NCI-H1436 treated with DMSO at 0.1 percent for 48 hours (cell line): ENCODE data around the gene TMEM204.

Experiments used
- DNase-seq: peaks from one replicate; lab custom pipeline; 2025; lab: John Stamatoyannopoulos, UW

The TMEM204 gene

GRCh38 chr16:1520461-1520860 lies 13.0 kb upstream of the TMEM204 start:
- no peak for DNase-seq

DNA sequence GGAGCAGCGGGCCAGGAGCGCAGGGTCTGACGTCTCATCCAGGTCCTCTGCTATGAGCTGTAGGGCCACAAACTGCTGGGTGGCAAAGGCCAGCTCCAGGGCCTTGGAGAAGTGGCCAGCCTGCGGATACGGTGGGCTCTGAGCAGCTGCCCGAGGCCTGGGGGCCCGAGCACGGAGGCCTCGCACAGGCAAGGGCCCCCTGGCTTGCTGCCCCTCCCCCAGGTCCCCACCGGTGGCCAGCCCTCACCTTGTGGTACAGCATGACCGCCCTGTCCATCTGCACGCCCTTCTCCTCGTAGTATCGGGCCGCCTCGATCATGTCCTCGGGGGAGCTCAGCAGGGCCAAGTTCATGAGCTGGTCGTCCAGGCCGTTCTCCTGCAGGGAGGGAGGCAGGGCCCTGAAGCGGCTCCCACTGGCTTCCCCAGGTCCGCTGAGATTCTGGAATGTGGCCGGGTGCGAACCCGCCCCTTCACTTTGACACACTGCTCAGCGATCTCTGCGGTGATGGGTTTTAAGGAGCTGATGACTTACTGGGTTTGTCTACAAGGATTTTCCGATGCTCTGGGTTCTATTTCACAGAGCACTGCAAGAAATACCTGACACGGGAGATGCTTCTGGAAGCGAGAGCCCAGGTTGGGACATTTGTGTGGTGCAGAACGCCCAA lies 9.8 kb upstream of the TMEM204 start:
- no peak for DNase-seq

- DNase-seq: no peak
Observed at GRCh38 chr16:1524366-1524765, 9.1 kb upstream of the TMEM204 start.

GRCh38 chr16:1525871-1526607 lies 7.4 kb upstream of the TMEM204 start:
- DNase-seq: no peak

DNA sequence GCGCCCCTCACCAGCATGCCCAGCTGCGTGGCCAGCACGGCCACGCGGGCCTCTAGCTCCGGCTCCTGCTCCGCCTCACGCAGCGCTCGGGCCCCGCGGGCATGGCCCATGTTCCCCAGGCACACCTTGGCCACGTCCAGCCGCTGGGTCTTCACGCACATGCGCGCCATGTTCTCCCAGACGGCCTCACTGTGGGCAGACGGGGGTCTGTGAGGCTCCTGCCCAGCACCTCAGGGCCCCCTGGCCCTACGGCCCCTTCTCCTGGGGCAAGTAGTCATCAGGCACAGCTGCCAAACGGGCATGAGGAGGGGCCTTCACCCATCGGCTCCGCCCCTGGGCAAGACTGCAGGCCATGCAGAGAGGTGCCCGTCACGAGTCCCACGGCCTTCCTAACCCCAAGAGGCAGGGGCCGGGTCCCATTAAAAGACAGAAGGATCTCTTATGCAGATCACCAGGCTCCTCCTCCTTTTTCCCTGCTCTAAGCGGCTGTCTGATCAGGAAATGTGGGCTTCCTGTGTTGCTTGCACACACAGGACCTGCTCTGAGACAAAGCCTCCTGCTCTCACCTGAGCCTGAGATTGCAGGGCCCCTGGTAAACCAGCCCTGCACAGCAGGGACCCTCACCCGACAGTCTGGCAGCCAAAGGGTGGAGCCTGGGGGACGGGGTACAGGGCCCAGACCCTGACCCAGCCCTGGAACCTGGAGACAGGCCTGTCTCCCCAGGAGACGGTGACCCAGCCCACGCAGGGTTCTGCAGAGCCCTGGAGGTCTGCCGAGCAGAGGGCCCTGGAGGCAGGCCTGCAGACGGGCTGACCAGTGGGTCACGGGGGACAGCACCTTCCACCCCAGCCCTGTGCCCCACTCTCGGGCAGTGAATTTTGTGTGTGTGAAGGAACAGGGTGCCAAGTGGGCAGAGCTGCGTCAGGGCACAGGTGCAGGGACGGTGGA lies 6.6 kb upstream of the TMEM204 start:
- no peak for DNase-seq

GRCh38 chr16:1527836-1528811 lies 5.3 kb upstream of the TMEM204 start:
- no peak for DNase-seq

- DNase-seq: no peak
Observed at GRCh38 chr16:1528921-1529537, 4.4 kb upstream of the TMEM204 start.

- DNase-seq: no peak
Observed at GRCh38 chr16:1530349-1530882, 3.0 kb upstream of the TMEM204 start.

DNA sequence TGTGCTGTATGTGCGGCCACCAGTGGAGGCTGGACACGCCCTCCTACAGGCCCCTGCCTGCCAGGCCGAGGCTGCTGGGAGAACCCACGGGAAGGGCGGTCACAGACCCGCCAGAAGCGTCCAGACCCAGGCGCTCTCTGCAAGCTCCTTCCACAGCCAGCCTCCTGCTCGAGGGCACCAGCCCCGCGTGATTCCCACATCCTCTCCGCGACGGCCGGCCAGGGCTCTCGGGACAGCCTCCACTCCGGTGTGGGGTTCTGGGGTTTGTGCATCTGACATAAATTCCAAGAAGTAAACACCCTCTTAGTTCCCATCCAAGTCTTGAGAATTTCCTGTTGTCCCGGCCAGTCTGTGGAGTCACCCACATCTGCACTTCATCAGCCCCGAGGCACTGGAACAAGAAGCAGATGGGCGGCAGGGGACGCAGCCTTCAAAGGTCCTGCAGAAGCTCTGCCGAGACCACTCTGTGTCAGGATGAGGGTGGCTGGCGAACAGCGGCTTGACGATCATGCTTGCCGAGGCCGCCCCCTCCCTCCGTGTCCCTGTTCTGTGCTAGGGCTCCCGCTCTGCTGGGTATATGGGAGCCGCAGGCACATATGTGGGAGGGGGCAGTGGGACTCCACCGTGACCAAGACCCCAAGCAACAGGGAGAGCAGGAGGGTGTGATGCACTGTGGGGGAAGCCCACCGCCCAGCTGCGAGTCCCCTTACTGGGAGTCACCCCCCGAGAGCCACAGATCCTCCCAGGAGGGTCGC lies 2.4 kb upstream of the TMEM204 start:
- no peak for DNase-seq

- DNase-seq: no peak
Observed at GRCh38 chr16:1531638-1531910, 1.9 kb upstream of the TMEM204 start.

DNA sequence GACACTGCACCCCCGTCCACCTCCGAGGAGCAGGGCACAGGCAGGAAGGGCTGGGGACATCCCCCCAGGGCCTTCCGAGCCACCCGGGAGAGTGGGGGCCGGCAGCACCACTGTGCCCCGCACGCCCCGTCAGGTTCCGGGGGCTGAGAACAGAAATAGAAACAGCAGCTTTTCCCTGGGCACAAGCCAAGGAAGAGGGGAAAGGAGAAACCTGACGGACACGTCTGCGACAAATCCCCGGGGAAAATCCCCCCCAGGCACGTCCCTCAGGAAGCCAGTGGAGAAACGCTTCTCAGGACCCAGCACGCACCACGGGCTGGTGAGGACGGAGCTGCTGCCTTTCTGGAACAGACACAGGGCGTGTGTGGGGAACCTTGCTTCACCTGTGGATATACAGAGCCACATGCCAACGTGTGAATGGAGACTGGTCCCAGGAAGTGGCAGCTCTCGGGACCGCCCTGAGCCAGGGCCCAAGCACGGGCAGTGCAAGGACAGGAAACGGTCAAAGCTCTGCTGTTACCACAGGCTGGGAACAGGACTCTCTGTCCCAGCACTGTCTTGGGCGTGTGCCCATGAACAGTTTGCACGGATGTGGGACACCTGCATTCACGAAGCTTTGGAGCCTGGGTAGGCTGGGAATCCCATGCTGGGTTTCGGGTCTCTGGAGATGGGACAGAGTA lies 1.2 kb upstream of the TMEM204 start:
- no peak for DNase-seq

GRCh38 chr16:1532771-1533170 lies 695 bp upstream of the TMEM204 start:
- DNase-seq: no peak

DNA sequence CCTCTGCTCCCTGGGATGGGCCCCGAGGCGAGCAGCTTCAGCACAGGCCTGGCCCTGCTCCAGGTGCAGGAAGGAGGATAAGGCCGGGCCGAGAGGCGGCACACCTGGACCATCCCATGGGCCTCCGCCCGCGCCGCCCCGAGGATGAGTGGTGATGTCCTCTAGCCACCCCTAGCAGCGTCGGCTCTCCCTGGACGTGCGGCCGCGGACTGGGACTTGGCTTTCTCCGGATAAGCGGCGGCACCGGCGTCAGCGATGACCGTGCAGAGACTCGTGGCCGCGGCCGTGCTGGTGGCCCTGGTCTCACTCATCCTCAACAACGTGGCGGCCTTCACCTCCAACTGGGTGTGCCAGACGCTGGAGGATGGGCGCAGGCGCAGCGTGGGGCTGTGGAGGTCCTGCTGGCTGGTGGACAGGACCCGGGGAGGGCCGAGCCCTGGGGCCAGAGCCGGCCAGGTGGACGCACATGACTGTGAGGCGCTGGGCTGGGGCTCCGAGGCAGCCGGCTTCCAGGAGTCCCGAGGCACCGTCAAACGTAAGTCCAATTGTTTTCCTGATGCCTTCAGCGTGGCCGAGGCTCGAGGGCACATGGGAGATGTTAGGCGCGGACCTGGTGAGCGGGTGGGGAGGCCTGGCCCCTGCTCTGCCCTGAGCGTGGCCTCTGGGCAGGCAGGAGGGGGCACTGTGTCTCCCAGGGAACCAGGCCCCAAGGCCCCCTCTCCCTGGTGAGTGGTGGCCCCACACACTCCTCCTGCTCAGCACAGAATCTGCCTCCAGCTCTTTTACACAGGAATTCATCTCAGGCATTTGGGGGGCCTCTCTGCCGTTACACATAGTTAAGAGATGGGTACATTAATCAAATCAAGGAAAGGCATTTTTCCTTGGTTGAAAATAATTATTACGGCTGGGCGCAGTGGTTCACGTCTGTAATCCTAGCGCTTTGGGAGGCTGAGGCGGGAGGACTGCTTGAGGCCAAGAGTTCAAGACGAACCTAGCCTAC lies 855 bp downstream of the TMEM204 start:
- no peak for DNase-seq

- DNase-seq: no peak
Observed at GRCh38 chr16:1535391-1536291, 2.2 kb downstream of the TMEM204 start.

GRCh38 chr16:1536601-1537000 lies 3.1 kb downstream of the TMEM204 start:
- DNase-seq: no peak

DNA sequence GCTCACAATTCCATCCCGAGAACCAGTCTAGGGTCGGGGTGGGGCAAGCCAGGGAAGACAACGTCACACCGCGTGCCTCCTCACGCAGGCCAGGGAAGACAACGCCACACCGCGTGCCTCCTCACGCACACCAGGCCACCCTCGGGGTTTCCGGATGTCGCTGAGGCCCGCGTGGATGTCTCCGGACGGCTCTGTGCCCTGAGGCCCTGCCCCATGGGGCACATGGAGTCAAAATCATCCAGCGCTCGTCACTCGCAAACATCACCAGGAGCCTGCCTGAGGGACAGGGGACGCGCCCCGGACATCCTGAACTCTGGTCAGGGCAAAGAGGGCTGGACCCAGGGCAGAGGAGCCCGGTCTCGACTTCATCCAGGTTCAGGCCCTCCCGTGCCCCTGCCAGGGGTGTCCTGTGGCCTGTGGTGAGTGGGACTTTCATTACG lies 3.7 kb downstream of the TMEM204 start:
- no peak for DNase-seq

DNA sequence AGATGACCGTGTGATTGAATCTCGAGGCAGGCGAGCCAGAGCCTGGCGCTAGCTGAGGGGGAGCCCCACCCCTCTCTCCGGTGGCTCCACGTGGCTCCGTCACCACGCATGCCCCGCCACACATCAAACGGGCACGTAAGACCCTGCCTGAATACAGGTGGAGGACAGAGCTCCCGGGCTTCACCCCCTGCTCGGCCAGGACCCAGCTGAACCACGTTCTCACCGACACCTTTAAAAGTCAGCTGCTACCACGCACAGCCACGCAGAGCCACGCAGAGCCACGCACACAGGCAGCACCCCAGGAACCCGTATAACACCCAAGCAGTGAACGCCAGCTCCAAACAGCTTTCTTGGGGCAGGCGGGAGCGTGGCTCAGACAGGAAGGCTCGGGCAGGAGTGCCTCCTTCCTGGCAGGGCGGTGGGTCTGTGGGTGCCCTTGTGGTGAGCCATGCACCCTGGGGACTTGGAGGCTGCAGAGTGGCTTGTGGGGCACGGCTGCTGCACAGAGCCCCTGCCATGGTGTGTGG lies 4.4 kb downstream of the TMEM204 start:
- DNase-seq: no peak
